ENCODE measurements around the gene TCP1.
"Not testable (repeated sequence)": the region's sequence is repeated elsewhere in the genome, so short reads cannot be mapped to it uniquely, and the experiment has no call there.

TCP1 gene

GRCh38 chr6:159826968-159827647 lies 37.7 kb upstream of the TCP1 start:
- no peaks in the 10 kb centered on the region for H3K4me1 ChIP-seq (ENCODE audit: control insufficient read depth, insufficient read depth, low read length)
- no peaks in the 10 kb centered on the region for H3K36me3 ChIP-seq (ENCODE audit: control insufficient read depth, insufficient read depth, low read length)
- no peak overlapping the region for H3K9ac ChIP-seq (ENCODE audit: low read length)
- no peaks in the 10 kb centered on the region for H3K27me3 ChIP-seq (ENCODE audit: control insufficient read depth, insufficient read depth, low read length)
- H3K27ac ChIP-seq (ENCODE audit: low read depth, low read length): no peak overlapping the region
- H3K4me3 ChIP-seq (ENCODE audit: low read length): no peak overlapping the region

- Histone ChIP-seq H3K4me1 (ENCODE audit: control insufficient read depth, insufficient read depth, low read length) (no peaks in the 10 kb centered on the region), H3K27me3 (ENCODE audit: control insufficient read depth, insufficient read depth, low read length) (no peaks in the 10 kb centered on the region), H3K27ac (ENCODE audit: low read depth, low read length) (no peak overlapping the region), H3K36me3 (ENCODE audit: control insufficient read depth, insufficient read depth, low read length) (no peaks in the 10 kb centered on the region), H3K4me3 (ENCODE audit: low read length) (no peak overlapping the region), H3K9ac (ENCODE audit: low read length) (no peak overlapping the region)
Measured at GRCh38 chr6:159826004-159826403, 36.6 kb upstream of the TCP1 start.

GRCh38 chr6:159824690-159825089 lies 35.3 kb upstream of the TCP1 start:
- H3K4me3 ChIP-seq (ENCODE audit: low read length); H3K27me3 ChIP-seq (ENCODE audit: control insufficient read depth, insufficient read depth, low read length); H3K36me3 ChIP-seq (ENCODE audit: control insufficient read depth, insufficient read depth, low read length): not testable (repeated sequence)

GRCh38 chr6:159823953-159824352 lies 34.6 kb upstream of the TCP1 start:
- H3K27ac ChIP-seq (ENCODE audit: low read depth, low read length): no peak overlapping the region
- H3K4me1 ChIP-seq (ENCODE audit: control insufficient read depth, insufficient read depth, low read length): no peaks in the 10 kb centered on the region
- no peak overlapping the region for H3K4me3 ChIP-seq (ENCODE audit: low read length)
- no peaks in the 10 kb centered on the region for H3K27me3 ChIP-seq (ENCODE audit: control insufficient read depth, insufficient read depth, low read length)
- H3K9ac ChIP-seq (ENCODE audit: low read length): no peak overlapping the region
- H3K36me3 ChIP-seq (ENCODE audit: control insufficient read depth, insufficient read depth, low read length): no peaks in the 10 kb centered on the region

More at GRCh38 chr6:159824690-159825089, 35.3 kb upstream of the TCP1 start:
- H3K4me1 ChIP-seq (ENCODE audit: control insufficient read depth, insufficient read depth, low read length); H3K9ac ChIP-seq (ENCODE audit: low read length); H3K27ac ChIP-seq (ENCODE audit: low read depth, low read length): not testable (repeated sequence)

GRCh38 chr6:159821726-159822125 lies 32.3 kb upstream of the TCP1 start:
- Histone ChIP-seq H3K4me1 (ENCODE audit: control insufficient read depth, insufficient read depth, low read length) (no peaks in the 10 kb centered on the region), H3K36me3 (ENCODE audit: control insufficient read depth, insufficient read depth, low read length) (no peaks in the 10 kb centered on the region), H3K9ac (ENCODE audit: low read length) (no peak overlapping the region), H3K27me3 (ENCODE audit: control insufficient read depth, insufficient read depth, low read length) (no peaks in the 10 kb centered on the region), H3K4me3 (ENCODE audit: low read length) (no peak overlapping the region), H3K27ac (ENCODE audit: low read depth, low read length) (no peak overlapping the region)

GRCh38 chr6:159821122-159821521 lies 31.7 kb upstream of the TCP1 start:
- no peaks in the 10 kb centered on the region for H3K27me3 ChIP-seq (ENCODE audit: control insufficient read depth, insufficient read depth, low read length)
- no peak overlapping the region for H3K9ac ChIP-seq (ENCODE audit: low read length)
- H3K27ac ChIP-seq (ENCODE audit: low read depth, low read length): no peak overlapping the region
- no peaks in the 10 kb centered on the region for H3K4me1 ChIP-seq (ENCODE audit: control insufficient read depth, insufficient read depth, low read length)
- H3K4me3 ChIP-seq (ENCODE audit: low read length): no peak overlapping the region
- no peaks in the 10 kb centered on the region for H3K36me3 ChIP-seq (ENCODE audit: control insufficient read depth, insufficient read depth, low read length)

GRCh38 chr6:159819932-159820640 lies 30.7 kb upstream of the TCP1 start:
- Histone ChIP-seq H3K27ac (ENCODE audit: low read depth, low read length) (no peak overlapping the region), H3K4me3 (ENCODE audit: low read length) (peak overlapping the region; percentile 25), H3K36me3 (ENCODE audit: control insufficient read depth, insufficient read depth, low read length) (no peaks in the 10 kb centered on the region), H3K27me3 (ENCODE audit: control insufficient read depth, insufficient read depth, low read length) (no peaks in the 10 kb centered on the region), H3K4me1 (ENCODE audit: control insufficient read depth, insufficient read depth, low read length) (no peaks in the 10 kb centered on the region), H3K9ac (ENCODE audit: low read length) (no peak overlapping the region)

- no peaks in the 10 kb centered on the region for H3K27me3 ChIP-seq (ENCODE audit: control insufficient read depth, insufficient read depth, low read length)
- no peak overlapping the region for H3K9ac ChIP-seq (ENCODE audit: low read length)
- H3K4me3 ChIP-seq (ENCODE audit: low read length): no peak overlapping the region
- no peaks in the 10 kb centered on the region for H3K4me1 ChIP-seq (ENCODE audit: control insufficient read depth, insufficient read depth, low read length)
- no peaks in the 10 kb centered on the region for H3K36me3 ChIP-seq (ENCODE audit: control insufficient read depth, insufficient read depth, low read length)
- no peak overlapping the region for H3K27ac ChIP-seq (ENCODE audit: low read depth, low read length)
Measured at GRCh38 chr6:159819098-159819497, 29.7 kb upstream of the TCP1 start.

- no peak overlapping the region for H3K27ac ChIP-seq (ENCODE audit: low read depth, low read length)
- no peak overlapping the region for H3K9ac ChIP-seq (ENCODE audit: low read length)
- no peaks in the 10 kb centered on the region for H3K4me1 ChIP-seq (ENCODE audit: control insufficient read depth, insufficient read depth, low read length)
- H3K27me3 ChIP-seq (ENCODE audit: control insufficient read depth, insufficient read depth, low read length): no peaks in the 10 kb centered on the region
- no peak overlapping the region for H3K4me3 ChIP-seq (ENCODE audit: low read length)
- H3K36me3 ChIP-seq (ENCODE audit: control insufficient read depth, insufficient read depth, low read length): no peaks in the 10 kb centered on the region
Measured at GRCh38 chr6:159817951-159818739, 28.7 kb upstream of the TCP1 start.

- not testable (repeated sequence) for H3K27ac ChIP-seq (ENCODE audit: low read depth, low read length); H3K27me3 ChIP-seq (ENCODE audit: control insufficient read depth, insufficient read depth, low read length); H3K4me1 ChIP-seq (ENCODE audit: control insufficient read depth, insufficient read depth, low read length); H3K36me3 ChIP-seq (ENCODE audit: control insufficient read depth, insufficient read depth, low read length); H3K9ac ChIP-seq (ENCODE audit: low read length); H3K4me3 ChIP-seq (ENCODE audit: low read length)
Measured at GRCh38 chr6:159816775-159817174, 27.4 kb upstream of the TCP1 start.

GRCh38 chr6:159815410-159815809 lies 26.0 kb upstream of the TCP1 start:
- H3K4me3 ChIP-seq (ENCODE audit: low read length): no peak overlapping the region
- no peaks in the 10 kb centered on the region for H3K27me3 ChIP-seq (ENCODE audit: control insufficient read depth, insufficient read depth, low read length)
- H3K27ac ChIP-seq (ENCODE audit: low read depth, low read length): no peak overlapping the region
- no peak overlapping the region for H3K9ac ChIP-seq (ENCODE audit: low read length)
- H3K36me3 ChIP-seq (ENCODE audit: control insufficient read depth, insufficient read depth, low read length): no peaks in the 10 kb centered on the region
- H3K4me1 ChIP-seq (ENCODE audit: control insufficient read depth, insufficient read depth, low read length): no peaks in the 10 kb centered on the region

- Histone ChIP-seq H3K4me3 (ENCODE audit: low read length) (no peak overlapping the region), H3K36me3 (ENCODE audit: control insufficient read depth, insufficient read depth, low read length) (no peaks in the 10 kb centered on the region), H3K27ac (ENCODE audit: low read depth, low read length) (no peak overlapping the region), H3K27me3 (ENCODE audit: control insufficient read depth, insufficient read depth, low read length) (no peaks in the 10 kb centered on the region), H3K4me1 (ENCODE audit: control insufficient read depth, insufficient read depth, low read length) (no peaks in the 10 kb centered on the region), H3K9ac (ENCODE audit: low read length) (no peak overlapping the region)
Measured at GRCh38 chr6:159813781-159814180, 24.4 kb upstream of the TCP1 start.
